Inflammatory macrophage treated with lipopolysaccharide for 1 hour (primary cell): ENCODE data around the gene FIGN.

ENCODE experiments used
- DNase-seq, 2 donors: peaks; one replicate each; pipeline ENCODE4 v3.0.0-alpha.2; 2020 to 2022

The FIGN gene, protein sequence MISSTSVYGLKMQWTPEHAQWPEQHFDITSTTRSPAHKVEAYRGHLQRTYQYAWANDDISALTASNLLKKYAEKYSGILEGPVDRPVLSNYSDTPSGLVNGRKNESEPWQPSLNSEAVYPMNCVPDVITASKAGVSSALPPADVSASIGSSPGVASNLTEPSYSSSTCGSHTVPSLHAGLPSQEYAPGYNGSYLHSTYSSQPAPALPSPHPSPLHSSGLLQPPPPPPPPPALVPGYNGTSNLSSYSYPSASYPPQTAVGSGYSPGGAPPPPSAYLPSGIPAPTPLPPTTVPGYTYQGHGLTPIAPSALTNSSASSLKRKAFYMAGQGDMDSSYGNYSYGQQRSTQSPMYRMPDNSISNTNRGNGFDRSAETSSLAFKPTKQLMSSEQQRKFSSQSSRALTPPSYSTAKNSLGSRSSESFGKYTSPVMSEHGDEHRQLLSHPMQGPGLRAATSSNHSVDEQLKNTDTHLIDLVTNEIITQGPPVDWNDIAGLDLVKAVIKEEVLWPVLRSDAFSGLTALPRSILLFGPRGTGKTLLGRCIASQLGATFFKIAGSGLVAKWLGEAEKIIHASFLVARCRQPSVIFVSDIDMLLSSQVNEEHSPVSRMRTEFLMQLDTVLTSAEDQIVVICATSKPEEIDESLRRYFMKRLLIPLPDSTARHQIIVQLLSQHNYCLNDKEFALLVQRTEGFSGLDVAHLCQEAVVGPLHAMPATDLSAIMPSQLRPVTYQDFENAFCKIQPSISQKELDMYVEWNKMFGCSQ

DNA sequence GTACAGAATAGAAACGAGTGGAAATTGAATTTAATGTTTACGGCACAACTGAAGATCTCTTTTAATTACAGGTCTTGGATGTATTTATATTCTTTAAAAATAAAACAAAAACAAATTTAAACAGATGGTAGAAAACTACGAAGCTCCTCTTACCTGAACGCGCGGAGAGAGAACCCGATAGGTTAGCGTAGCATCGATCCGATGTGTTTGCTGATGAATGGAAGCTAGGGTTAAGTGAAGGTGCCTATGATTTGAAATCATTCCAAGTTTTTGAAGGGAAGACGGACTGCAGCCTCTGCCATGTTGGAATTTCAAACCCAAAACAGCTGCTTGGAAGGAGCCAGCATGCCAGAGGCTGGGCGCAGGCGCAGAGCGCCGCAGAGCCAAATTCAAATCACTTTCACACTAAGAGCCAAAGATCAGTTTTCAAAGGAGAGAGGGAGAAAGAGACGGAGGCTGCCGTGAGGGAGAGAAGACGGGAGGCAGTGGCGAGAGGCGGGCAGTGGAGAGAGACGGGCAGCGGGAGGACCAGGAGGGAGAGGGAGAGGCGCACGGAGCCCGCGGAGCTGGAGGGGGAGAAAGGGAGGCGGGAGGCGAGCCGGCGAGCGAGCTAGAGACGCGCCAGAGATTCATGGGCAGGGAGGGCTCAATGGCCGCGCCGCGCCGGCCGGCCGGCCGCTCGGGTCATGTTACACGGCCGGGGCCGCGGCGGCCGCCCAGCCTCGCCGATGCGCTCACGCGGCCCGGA is at the start of gene FIGN:
Gene FIGN, minus strand, starts transcription at position 324 of the 748 bp plus-strand sequence. CDS start 1,081 bp downstream, outside the sequence.
- no peak for DNase-seq

DNA sequence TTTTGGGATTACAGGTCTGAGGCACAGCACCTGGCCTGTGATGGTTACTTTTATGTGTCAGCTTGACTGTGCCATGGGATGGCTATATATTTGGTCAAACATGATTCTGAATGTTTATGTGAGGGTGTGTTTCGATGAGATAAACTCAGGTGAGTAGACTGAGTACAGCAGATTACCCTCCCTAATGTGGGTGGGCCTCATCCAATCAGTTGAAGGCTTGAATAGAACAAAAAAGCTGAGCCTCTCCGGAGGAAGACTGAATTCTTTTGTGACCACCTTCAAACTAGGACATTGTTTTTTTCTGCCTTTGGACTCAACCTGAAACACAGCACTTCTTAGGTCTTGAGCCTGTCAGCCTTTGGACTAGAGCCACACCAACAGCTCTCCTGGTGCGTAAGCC is 49.4 kb upstream of the FIGN start:
- no peak for DNase-seq

DNA sequence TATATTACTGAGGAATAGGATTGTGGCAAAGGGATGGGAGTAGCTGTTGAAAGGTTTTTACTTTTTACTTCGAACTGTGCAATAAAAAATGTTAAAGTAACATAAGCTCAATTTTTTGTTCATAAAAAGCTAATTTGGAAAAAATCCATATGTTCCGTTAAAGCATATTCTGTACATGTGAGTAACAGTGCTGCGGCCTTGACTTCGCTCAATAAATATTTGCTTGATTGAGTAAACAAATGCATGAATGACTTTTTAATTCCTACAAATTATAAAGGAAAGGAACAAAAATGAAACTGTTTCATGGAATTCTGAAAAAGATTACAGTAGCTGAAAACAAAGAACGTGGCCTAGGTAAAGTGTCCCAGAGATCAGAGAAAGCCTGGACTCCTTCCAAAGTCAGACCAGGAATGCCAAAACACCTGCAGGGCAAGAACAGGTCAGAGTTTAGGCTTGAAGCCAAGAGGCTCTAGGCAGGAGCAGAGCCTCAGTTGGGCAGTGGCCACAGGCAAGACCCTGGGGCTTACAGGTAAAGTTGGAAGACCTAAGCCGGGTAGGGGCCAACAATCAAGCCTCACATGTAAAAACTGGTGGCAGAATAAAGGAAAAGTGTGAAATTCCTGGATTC is 44.3 kb upstream of the FIGN start:
- no peak for DNase-seq

DNA sequence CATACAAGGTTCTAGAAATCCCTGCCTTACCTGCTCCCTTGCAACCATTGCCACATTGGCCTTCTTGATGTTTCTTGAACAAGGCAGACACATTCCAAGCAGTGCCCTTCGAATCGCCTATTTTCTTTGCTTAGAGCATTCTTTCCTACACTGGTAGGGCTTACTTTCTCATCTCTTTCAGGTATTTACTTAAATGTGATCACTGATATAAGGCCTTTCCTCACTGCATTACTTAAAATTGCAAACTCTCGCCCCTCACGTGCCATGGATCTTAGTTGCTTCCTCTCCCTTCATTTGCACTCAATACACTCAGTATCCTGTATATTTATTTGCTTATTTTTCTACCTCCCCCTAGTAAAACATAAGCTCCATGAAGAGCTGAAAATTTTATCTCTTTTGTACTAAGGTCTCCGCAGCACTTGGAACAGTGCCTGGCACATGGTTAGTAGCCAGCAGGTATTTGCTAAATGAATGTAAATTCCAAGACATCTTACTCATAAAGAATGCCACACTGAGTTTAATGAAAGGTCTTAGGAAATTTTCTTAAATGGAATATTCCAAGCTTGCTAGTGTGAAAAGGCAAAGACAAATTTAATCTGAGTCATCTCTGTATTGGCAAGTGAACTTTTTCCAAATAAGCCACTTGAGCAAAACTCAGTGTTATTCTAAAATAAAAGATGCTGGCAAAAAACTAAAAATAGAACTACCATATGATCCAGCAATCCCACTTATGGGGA is 42.4 kb upstream of the FIGN start:
- no peak for DNase-seq

DNA sequence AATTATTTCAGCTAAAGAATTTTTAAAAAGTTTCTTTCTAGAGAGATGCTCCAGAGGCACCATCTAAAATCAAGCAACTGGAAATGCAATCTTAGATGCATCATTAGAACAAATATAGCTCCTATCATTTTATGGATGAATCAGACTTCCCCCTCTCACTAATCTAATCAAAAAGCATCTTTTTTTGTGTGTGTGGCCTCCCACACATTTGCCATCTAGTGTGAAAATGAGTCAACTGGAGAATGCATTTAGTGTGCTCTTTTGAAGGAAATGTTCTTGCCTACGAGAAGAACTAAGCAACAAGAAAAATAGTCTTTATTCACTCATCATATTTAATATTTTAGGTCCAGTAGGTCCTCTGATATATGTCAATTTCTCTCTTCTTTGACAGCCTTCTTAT is 39.5 kb upstream of the FIGN start:
- DNase-seq, result no peak

DNA sequence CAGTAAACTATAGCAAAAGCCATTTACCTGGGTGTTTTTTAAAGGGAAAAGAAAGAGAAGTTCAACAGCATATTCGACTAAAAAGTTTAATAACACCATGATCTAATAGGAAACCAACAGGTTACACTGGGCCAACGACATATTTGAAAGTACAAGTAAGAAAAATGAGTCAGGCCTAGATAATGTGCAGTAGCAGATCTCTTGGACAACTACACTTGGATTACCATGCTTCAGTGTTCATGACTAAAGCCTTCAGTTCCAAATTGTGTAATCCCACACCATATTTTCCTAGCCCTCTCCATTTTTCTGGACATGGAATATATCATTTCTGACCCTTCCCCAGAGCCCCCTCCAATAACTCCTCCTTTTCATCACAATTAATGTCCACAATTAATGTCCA is 39.1 kb upstream of the FIGN start:
- no peak for DNase-seq

DNA sequence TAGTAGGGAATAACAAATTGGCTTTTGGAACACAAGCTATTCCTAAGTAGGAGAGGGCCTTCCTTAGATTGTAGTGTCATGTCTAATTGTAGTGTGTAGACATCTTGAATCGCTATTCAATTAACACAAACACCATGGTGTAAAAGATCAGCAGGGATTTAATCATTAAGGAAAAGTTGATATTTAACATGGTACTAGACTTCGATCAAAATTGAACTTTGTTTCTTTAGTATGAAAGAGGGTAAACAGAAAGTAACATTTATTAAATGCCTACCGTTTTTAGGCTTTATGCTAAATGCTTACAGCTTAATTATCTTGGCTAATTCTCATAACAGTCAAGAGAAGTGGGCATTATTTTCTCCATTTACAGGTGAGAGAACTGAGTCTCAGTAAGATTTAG is 37.5 kb upstream of the FIGN start:
- no peak for DNase-seq

DNA sequence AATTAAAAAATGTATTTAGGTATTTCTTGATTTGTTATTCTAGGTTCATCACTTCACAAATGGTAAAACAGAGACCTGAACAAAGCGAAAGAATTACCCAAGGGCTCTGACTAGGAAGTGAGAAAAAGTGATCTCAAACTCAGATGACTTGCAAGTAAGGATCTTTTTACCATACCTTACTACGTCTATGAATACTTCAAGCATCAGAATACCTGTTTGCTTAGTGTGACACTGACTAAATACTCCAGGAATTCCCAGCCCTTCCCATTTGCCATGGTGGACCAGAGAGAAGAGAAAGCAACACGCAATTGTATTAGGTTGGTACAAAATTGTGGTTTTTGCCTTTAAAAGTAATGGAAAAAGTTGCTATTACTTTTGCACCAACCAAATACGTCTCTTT is 35.8 kb upstream of the FIGN start:
- DNase-seq, result no peak

DNA sequence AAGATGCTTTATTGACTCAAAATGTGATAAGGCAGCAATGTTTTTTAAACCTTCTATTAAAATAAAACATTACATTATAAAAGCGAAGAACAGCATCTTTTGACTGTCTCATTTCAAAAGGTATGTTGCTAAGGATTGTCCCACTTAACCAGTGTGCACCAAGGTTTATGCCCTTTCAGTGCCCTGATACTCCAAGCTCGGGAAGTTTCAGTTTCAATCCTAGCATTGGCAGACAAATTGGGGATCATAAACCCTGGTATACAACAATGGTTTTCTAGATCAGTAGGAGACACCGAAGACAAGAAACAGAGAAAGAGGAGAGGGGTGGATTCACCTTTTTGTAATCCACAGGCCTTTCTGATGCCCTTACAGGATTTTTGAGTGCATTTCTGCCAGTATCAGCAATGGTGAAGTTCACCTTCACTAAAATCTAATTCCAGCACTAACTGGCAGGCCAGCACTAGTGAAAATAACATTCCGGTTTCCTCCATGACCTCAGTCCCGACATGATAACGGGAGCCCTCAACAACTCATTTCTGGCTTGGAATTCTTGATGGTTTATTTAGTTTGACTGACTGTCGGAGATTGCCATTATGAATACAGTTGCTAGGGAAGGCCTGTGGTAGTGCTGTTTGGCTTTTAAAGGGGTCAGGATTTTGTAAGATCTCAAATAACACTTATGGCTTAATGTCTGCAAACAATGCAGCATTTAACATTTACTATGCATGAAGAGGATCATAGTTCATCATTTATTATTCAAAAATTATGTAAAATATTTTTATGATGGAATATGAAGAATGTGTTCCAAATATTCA is 33.3 kb upstream of the FIGN start:
- no peak for DNase-seq

DNA sequence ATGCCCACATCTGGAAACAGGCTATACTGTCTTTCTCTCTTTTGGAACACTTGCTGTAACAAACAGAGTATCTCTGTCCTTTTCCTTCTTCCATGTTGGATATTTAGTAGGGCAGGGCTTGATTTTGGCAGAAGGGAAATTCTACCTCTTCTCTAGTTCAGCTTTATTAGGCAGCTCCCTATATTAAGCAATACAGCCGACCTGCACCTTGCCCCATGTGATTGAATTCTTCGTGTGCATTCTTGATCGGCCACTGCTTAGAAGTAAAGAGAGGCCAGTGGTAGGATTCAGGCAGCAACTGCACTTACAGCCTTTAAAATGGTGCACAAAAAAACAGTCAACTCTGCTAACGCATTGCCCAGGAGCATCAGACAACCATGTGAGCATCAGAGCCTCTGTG is 31.3 kb upstream of the FIGN start:
- no peak for DNase-seq

DNA sequence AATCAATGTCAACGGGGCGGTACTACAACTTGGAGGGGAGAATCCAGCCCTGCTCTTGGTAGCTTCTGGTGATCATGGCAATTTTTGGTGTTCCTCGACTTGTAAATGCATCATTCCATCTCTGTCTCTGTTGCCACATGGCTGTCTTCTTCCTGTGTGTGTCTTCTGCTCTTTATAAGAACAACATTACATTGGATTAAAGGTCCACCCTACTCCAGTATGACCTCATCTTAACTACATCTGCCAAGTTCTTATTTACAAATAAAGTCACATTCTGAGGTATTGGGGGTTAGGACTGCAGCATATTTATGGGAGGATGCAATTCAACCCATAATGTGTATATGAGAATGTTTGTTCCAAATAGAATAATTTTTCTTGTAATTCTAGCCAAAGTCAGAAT is 28.8 kb upstream of the FIGN start:
- no peak for DNase-seq

DNA sequence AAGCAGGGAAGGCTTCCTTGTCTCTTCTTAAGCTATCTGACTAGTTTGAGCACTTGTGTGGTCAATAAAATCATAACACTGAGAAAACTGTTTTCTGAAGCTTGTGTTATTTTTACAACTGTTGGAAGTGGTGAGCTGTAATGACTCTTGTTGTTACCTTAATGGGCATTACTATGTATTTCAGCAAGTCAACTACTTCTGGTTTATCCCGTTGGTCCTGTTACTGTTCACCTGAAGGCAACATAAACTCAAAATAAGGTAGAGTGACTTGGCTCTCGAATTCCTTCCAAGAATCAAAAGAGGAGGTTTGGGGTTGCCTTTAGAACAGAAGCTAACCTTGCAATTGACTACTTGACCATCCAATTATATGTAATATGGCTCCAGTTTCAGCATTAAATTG is 23.2 kb upstream of the FIGN start:
- no peak for DNase-seq

DNA sequence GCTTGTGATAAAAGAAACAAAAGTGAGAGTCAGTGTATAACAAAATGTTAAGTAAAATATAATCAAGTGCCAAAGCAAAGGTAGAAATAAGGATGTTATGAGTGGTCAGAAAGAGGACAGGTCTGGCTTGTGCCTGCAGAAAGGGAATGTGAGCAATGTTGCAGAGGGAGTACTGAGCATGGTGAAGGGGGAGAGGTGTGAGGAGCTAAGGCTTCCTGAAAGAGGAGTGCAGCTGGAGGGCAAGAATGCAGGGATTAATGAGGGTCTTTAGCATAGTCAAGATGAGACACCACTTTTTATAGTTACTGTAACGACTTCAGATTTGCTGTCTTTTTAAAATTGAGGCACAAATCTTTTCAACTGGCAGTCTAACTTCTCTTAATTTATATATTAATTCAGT is 22.0 kb upstream of the FIGN start:
- no peak for DNase-seq

DNA sequence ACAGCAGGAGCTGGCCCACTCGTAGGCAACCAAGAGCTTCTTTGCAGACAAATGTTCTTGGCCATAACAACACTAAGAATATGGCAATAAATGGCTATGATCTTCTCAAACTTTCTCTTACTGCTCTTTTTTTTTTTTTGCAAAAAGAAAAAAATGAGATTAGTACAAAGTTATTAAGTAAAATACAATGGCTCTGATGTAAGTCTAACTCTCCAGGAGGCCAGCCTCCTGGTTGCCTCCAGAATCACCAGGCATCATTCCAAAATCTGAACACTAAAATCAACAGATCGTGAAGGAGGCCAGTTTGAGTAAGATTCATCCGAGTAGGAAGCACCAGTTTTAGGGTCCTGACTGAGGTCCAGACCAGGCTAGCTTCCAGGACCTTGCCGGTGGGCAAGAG is 20.8 kb upstream of the FIGN start:
- no peak for DNase-seq

DNA sequence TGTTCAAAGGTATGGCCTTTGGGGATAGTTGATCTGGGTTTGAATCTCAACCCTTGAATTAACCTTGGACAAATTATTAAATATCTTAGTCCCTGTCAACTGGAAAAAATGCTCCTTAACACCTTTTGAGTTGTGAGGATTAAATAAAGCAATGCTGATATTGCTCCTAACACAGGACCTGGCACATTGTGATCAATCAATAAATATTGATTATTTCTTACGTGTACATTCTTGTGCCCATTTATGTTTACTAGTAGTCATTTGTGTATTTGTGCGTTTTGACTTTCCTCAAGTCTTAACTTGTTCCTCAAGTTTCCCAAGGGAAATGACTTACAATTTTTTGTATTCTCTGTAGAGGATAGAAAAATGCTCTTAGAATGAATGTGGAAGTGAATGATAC is 19.6 kb upstream of the FIGN start:
- DNase-seq, result no peak

DNA sequence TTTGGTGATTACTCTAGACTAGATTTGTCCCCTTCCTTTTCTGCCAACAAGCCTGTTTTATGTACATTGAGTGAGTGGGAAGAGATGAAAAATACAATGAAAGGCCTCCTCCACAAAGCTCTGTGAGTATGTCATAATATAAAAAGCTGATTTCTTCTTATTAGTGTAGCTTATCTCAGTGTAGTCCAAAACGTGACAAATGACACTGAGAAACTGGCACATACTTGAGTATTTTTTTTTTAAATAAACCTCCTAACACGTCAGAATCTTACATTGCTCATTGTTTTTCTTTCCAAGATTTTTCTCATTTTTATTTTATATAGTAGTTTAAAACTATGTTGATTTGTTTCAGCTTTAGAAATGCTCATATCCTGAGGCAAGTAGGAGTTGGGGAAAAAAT is 17.9 kb upstream of the FIGN start:
- no peak for DNase-seq

DNA sequence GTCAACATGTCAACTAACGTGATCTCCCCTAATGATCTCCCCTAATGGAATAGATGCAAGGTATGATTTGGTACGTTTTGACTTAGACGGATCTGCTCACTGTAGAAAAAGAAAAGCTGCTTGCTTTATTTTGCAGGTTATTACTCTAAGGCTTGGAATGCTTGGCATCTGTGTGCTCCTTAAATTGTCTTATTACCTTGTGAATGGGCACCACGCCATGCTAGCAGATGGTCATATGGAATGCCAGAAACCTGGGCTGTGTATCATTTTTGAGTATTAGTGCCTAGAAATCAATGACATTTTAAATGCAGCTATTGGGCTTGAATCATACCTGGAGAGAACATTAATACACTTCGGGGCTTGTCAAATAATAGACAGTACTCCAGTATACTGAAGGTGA is 16.5 kb upstream of the FIGN start:
- DNase-seq, result no peak

DNA sequence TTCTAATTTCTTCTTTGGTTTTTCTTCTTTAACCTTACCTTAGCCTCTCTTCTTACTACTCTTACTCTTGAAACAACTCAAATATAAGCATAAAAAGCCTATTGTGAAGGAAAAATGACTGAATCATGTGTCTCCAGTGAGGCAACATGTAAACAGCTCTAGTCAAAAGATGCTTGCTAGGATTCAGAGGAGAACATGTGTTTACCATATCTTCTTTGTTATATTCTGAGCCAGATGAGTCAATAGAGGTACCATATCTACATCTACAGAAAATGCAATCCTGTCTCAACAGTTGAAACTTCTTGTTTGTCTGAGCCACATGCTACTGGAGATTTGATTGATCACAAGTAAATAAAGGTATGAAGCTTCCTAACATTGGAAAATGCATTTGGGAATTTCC is 15.9 kb upstream of the FIGN start:
- no peak for DNase-seq

DNA sequence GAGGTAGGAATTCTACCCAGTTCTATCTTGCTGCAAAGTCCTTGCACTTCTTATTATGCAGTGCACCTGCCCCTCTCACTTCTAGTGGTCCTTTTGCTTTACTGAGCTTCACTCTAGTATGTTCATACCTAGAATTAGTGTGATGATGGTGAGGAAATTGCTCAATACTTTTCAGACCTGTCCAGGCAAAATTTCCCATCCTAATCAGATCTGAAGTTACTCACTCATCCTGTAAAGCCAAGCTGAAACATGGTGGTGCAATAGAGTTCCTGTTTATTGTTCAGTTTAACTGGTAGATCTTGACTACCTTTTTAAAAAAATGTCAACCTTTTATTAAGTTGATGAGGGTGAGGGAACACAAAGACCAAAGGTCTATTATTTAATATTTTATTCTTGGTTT is 12.6 kb upstream of the FIGN start:
- no peak for DNase-seq

DNA sequence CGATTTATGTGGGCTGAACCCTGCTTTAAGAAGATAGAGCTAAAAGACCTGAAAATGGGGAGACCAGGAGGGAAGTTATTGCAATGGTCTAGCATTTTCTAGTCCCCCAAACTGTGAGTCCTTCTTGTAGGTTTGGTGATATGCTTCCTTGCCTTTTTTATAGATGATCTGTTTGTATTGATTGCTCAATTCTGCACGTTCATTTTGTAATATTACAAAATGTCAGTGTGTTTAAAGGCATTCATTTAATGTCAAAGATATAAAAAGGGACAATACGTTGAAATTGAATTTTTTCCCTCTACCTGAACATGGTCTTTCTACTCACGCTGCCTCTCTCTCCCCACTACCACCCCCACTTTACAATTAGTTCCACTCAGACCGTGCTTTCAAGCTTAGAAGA is 5.6 kb upstream of the FIGN start:
- DNase-seq, result no peak

DNA sequence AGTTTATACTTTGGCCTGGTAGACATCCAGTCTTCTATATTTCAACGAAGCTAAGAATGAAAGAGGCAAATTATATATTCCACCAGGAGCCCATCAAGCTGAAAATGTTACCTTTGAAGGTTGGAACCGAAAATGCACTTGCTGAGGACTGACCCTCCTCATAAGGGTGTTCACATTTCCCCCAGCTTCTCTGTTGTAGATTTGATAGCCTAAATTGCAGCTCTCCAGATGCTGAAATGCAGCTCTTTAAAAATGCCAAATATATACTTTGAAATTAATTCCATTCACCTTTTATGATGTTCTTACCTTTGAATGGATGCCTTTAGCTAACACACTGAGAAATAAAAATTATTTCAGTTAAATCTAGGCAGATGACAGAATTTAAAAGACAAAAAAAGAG is 1.8 kb upstream of the FIGN start:
- DNase-seq, result no peak

DNA sequence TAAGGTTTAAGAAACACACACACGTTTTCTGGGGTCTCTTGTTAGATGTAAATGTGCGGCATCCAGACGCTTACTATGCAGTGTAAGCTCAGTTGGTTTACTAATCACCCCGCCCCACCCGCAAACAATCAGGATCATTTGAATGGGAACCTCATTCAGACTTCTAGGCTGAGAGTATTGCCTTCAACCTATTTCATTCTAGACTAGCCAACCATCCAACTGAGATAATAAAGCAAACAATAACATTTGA is 1.3 kb upstream of the FIGN start:
- no peak for DNase-seq
